ENCODE results near the gene FBLN7. TPM values are rescaled to one million over a fixed set of nuclear protein-coding genes. Genes with fewer than 3 reads are reported as not detected.
A peak's percentile ranks its signal among the peaks of the same experiment; 100 is the strongest.
"Not testable (repeated sequence)": the region's sequence is repeated elsewhere in the genome, so short reads cannot be mapped to it uniquely, and the experiment has no call there.

The FBLN7 gene, protein sequence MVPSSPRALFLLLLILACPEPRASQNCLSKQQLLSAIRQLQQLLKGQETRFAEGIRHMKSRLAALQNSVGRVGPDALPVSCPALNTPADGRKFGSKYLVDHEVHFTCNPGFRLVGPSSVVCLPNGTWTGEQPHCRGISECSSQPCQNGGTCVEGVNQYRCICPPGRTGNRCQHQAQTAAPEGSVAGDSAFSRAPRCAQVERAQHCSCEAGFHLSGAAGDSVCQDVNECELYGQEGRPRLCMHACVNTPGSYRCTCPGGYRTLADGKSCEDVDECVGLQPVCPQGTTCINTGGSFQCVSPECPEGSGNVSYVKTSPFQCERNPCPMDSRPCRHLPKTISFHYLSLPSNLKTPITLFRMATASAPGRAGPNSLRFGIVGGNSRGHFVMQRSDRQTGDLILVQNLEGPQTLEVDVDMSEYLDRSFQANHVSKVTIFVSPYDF
- 4.0 TPM for total RNA-seq

DNA sequence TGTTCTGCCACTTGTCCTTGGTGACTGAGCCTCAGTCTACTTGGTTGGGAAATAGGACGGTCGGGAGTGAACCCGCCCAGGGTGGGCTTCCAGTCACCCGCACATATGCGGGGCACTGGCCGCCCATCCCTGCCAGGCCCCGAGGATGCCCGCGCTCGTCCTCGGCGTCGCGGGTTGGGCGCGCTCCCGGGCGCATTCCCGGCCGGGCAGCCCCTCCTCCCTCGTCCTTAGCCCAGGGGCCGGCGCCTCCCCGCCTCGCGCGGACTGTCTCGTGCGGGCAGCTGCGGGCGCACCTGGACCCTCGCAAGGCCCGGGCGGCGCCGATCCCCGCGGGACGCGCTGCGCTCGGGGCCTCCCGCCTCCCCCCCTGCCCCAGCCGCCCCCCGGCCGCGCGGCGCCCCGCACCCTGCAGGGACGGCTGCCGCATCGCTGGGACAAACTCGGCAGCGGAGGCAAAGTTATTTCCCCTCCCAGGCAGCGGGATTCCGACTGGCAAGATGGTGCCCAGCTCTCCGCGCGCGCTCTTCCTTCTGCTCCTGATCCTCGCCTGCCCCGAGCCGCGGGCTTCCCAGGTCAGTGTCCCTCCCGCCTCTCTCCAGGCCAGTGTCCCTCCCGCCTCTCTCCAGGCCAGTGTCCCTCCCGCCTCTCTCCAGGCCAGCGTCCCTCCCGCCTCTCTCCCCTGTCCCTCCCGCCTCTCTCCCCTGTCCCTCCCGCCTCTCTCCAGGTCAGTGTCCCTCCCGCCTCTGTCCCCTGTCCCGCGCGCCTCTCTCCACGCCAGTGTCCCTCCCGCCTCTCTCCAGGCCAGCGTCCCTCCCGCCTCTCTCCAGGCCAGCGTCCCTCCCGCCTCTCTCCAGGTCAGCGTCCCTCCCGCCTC lies at the start of gene FBLN7:
TSS of gene FBLN7 (plus strand) at position 227 of the 874 bp plus-strand sequence. CDS start at position 498, 271 bp downstream.
- DNase-seq: peak; percentile 5

GRCh38 chr2:112089375-112089774 lies 48.8 kb upstream of the FBLN7 start:
- no peak for DNase-seq

DNA sequence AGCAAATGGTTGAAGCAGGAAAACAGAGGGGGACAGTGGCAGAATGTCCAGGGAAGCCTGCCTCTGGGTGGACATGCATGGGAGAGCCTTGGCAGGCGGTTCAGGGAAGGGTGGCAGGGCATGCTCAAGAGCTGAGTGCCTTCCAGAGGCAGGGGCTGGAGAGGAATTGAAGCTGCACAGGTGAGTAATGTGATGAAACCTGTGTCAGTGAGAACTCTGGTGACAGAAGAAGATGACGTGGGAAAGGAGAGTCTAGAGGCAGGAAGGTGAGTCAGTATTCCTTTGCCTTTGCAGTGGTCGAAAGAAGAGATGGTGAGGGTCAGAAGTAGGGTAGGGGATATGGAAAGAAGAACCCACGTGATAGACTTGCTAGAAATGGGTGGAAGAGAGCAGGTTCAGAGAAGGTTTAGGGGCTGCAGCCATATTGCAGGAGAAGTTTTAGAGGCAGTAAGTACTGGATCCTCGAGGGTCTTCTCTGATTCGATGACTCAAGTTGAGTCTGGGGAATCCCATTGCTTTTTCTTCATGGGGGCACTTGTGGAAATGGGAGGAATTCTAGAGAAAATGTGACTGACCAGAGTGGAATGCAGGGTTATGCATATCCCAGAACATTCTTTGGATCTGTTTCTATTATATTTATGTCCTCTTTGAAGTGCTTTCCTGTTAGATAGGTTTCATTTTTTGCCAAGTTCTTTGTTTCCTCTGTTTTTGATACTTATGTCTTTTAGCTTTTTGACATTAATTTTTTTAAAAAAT lies 45.7 kb upstream of the FBLN7 start:
- no peak for DNase-seq

DNA sequence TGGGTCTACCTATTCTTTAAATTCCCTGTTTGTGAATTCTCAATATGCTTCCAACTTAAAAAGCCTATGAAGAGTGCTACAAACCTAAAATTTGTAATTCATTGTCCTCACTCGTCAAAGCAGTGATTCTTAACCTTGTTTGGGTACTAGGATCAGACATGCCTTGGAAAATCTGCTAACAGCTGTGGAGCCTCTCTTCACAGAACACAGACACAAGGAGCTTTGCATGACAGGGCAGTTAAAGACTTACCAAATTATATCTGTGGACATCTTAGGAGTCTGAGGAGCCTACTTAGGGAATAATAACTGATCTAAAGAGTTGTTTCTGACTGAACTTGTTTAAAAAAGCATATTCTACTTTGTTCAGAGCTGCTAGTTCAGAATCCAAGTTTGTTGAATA lies 45.0 kb upstream of the FBLN7 start:
- no peak for DNase-seq

DNA sequence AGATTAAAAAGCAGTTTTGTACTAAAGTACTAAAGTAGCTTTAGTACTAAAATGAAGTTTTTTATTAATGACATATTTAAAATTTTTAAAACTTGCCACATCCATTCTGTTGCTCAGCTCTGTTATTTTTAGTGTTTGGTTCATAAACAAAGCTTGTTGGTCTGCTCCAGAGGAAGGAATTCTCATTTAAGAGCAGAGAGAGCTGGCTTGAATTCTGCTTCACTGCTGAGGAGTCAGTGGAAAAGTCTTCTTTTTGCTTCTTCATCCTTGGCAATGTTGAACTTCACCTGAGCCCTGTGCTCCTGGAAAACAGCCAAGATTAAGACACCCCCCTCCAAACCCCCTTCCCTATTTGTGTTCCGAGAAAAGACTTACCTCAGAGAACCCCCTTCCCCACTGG lies 42.5 kb upstream of the FBLN7 start:
- no peak for DNase-seq

GRCh38 chr2:112096098-112096497 lies 42.1 kb upstream of the FBLN7 start:
- DNase-seq: no peak

DNA sequence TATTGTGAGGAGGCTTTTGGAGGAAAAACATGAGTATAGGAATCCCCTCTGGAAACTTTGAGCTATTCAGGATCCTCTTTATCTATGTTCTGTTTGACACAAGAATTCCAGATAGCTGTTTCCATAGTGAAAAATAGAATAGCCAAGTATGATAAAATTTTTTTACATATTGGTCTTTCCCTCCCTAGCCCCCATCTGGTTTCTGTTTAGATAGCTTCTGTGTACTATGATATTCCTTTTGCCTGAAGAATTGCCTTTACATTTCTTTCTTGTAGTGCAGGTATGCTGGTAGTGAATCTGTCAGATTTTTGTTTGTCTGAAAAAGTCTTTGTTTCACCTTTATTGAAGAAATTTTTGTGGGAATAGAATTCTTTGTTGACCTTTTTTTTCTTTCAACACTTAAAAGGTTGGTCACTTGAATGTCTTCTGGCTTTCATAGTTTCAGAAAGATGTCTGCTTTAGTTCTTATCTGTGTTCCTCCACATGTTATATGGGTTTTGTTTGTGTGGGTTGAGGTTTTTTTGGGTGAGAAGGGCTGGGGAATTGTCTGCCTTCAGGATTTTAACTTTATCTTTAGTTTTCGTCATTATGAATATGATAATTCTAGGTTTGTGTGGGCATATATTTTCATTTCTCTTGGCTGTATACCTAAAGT lies 29.9 kb upstream of the FBLN7 start:
- no peak for DNase-seq

DNA sequence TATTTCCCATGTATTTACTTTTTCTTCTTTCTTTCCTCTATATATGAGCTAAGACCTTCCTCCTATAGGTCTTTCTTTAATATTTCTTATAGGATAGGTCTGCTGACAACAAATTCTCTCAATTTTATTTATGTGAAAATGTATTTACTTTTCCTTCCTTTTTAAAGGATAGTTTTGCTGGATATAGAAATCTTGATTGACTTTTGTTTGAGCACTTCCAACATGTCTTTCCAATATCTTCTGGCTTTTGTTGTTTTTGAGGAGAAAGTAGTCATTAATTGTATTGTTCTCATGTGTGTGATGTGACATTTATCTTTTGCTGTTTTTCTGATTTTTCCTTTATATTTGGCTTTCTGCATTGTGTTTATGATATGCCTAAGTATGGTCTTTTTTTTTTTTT lies 28.9 kb upstream of the FBLN7 start:
- no peak for DNase-seq

DNA sequence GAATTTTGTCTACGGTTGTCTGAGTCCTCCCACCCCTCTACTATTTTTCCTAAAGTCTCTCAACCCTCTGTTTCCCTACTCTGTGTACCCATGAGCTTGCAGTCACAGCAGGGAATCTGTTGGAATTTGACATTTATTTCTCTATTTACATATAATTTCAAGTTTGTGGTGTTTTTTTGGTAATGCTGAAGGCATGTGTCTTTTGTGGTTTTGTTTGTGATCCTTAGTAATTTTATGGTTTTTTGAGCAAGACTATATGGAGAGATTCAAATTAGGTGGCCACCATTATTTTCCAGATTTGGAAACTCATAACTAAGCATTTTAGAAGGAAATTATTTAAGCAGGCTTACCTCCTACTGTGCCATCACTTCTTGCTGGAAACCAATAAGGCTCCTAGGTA lies 27.2 kb upstream of the FBLN7 start:
- DNase-seq: no peak

- DNase-seq: not testable (repeated sequence)
These were observed 24.8 kb upstream of the FBLN7 start for GRCh38 chr2:112113354-112113753.

DNA sequence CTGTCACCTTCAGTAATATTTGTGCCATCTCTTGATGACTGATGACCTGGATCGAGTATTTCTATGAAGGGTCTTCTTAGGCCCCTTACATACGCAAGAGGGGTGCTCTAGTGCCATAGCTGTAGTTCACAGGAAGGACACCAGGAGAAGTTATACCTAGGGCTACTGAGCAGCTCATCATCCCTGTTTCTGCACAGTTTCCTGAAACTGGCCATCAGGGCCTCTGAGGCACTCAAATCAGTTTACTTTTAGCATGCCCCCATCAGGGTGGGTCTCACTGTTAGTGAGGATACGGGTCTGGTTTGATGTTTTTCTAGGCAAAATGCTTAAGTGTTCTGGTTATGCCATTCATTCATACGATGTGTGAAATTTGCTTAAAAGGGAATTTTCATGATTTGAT lies 20.0 kb upstream of the FBLN7 start:
- DNase-seq: no peak

- peak; percentile 16 for DNase-seq
These were observed 16.4 kb upstream of the FBLN7 start for GRCh38 chr2:112121682-112122254.

- no peak for DNase-seq
These were observed 9.1 kb upstream of the FBLN7 start for GRCh38 chr2:112129060-112129459.

DNA sequence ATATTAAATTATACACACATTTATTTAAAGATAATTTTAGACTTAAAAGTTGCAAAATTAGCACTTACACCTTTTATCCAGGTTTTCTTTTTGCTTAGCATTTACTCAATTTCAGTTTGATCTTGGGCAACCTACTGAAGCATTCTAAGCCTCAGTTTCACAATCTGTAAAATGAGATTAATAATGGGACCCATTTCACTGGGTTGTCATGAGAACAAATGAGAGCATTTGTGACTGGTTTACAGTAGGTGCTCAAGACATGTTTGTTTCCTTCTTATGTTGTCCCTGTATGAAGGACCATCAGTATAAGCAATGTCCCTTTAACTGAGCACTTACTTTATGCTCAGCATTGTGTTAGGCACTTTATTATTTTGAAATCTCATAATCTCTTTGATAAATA lies 4.8 kb upstream of the FBLN7 start:
- DNase-seq: no peak

DNA sequence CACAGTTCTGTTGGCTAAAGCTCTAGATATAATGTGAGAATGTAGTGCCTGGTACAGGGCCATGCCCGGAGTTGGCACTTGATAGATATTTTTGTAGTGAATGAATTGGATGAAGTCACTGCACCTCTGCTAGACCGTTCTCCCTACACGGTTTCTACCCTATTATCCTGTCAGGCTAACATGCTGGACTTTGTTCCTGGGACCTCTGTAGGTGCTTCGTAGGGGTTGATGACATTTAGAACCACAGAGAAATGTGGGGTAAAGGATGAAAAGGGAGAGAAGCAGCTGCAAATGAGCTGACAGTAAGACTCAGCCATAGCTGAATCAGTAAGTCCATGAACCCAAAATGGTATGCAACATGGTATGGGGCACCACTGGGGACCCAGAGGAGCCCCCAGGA lies 4.1 kb upstream of the FBLN7 start:
- no peak for DNase-seq

DNA sequence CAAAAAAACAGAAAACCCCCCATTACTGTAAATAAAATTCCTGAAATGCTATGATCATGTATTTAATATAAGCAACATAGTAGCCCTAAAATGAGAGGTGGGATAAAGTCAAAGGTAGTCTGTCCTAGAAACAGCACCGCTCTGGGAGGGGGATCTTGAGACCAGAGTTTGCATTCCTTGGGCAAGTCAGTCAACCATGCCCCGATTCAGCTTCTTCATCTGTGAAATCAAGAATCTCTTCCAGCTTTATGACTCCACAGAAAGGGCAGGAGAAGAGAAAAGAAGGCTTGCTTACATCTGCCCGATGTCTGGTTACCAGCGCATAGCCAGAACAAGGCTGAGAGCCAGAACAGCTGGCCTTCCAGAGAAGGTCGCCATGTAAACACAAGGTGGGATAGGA lies 2.1 kb upstream of the FBLN7 start:
- DNase-seq: no peak

DNA sequence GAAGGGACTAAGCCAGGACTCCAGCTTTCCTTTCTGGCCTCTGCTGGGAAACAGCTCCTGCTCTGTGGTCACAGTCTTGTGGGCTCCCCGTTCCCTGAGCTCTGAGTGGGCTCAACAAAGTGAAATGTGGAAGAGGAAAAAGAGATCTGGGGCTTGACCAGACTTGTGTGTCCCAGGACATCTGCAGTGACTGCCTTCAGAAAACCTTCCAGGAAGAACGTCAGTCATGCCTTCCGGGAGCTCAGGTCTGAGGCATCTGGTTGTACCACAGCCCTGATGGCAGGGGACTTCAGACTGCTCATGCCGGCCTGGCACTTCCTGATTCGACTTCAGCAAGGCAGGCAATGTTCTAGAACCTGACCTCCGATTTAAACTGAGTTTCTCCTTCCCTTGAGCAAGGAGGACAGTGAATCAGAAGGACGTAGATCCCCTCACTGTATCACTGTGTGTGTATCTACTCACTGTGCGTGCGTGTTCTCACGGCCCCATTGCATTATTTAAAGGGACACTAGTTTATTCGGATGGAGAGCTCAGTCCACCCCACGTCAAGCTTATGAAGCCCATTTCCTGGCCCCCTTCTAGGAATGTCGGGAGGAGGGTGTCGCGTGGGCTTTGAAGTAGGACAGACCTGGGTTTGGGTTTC lies 548 bp upstream of the FBLN7 start:
- DNase-seq: no peak

DNA sequence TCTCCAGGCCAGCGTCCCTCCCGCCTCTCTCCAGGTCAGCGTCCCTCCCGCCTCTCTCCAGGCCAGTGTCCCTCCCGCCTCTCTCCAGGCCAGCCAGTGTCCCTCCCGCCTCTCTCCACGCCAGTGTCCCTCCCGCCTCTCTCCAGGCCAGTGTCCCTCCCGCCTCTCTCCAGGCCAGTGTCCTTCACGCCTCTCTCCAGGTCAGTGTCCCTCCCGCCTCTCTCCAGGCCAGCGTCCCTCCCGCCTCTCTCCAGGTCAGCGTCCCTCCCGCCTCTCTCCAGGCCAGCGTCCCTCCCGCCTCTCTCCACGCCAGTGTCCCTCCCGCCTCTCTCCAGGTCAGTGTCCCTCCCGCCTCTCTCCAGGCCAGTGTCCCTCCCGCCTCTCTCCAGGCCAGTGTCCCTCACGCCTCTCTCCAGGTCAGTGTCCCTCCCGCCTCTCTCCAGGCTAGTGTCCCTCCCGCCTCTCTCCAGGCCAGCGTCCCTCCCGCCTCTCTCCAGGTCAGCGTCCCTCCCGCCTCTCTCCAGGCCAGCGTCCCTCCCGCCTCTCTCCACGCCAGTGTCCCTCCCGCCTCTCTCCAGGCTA lies 939 bp downstream of the FBLN7 start:
- not testable (repeated sequence) for DNase-seq

DNA sequence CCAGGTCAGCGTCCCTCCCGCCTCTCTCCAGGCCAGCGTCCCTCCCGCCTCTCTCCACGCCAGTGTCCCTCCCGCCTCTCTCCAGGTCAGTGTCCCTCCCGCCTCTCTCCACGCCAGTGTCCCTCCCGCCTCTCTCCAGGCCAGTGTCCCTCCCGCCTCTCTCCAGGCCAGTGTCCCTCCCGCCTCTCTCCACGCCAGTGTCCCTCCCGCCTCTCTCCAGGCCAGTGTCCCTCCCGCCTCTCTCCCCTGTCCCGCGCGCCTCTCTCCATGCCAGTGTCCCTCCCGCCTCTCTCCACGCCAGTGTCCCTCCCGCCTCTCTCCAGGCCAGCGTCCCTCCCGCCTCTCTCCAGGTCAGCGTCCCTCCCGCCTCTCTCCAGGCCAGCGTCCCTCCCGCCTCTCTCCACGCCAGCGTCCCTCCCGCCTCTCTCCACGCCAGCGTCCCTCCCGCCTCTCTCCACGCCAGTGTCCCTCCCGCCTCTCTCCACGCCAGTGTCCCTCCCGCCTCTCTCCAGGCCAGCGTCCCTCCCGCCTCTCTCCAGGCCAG lies 1.5 kb downstream of the FBLN7 start:
- not testable (repeated sequence) for DNase-seq

GRCh38 chr2:112140205-112140802 lies 2.1 kb downstream of the FBLN7 start:
- DNase-seq: no peak

Data from skin of body (tissue), 2 donors.